Mesenteric fat pad (tissue), 1 donor: ENCODE measurements around the gene ZNF699. TPM values are rescaled to one million over a fixed set of nuclear protein-coding genes. Genes with fewer than 3 reads are reported as not detected.
"Not testable (repeated sequence)": the region's sequence is repeated elsewhere in the genome, so short reads cannot be mapped to it uniquely, and the experiment has no call there.

Experiments used
- DNase-seq: peaks from one replicate; pipeline ENCODE4 v3.0.0-alpha.2; 2020; ENCODE audit warnings: low spot score
- long read RNA-seq: library from polyadenylated mRNA; unstranded; transcript quantifications from one replicate; pipeline ENCODE4 v2.0.0, GENCODE V29; 2020
- total RNA-seq: library from RNA; stranded (reverse); fragmentation: NEBNext Ultra II Directional; extraction: Animal tissue kit (Norgen Biotek cat#: 25700); gene quantifications from one replicate; pipeline ENCODE4 v1.2.1, GENCODE V29; 2021
- donor health status: DM: yes; HTN: yes; CAD: no.

Gene ZNF699
- total RNA-seq: 3.6 TPM
- long read RNA-seq, partial matches to known transcripts: 1 of 1 reads
- long read RNA-seq, other reads (novel, unspliced or antisense): 0 of 1 reads

- peak; percentile 99 for DNase-seq
These were observed at the start of gene ZNF699 for GRCh38 chr19:9309139-9309973. Gene ZNF699 (minus strand): TSS chr19:9309838. CDS start chr19:9305119, 4,719 bp downstream.

- DNase-seq: no peak
These were observed 45.0 kb upstream of the ZNF699 start for GRCh38 chr19:9354651-9355050.

- DNase-seq: no peak
These were observed 43.4 kb upstream of the ZNF699 start for GRCh38 chr19:9353011-9353410.

GRCh38 chr19:9352505-9352904 lies 42.9 kb upstream of the ZNF699 start:
- DNase-seq: no peak

DNA sequence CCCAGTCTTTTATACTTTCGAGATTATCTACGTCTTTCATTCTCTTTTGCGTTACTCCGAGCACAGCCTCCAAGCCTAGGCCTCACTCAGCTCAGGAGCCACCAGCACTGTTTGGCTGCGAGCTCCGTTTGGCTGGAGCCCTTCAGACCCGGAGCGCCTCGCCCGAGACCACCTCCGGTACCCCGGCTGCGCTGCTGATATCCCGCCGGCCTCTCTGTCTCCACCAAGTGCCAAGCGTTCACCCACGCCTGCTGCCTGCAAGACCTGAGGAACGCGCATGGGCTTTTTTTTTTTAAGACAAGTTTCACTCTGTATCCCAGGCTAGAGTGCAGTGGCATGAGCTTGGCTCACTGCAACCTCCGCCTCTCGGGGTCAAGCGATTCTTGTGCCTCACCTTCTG lies 39.0 kb upstream of the ZNF699 start:
- no peak for DNase-seq

- DNase-seq: no peak
These were observed 38.6 kb upstream of the ZNF699 start for GRCh38 chr19:9348253-9348652.

DNA sequence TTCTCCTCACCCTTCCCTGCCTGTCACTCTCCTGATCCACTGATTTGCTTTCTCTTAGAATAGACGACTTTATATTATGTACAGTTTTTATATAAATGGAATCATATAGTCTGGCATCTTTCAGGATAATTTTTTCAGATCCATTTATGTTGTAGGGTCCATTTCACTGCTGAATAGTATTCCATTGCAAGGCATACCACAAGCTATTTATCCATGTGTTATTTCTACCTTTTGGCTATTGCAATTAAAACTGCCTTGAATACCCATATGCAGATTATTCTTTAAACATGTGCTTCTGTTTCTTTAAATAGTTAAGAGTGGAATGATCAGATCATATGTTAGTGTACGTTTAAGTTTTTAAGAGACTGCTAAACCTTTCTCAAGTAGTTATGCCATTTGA lies 35.4 kb upstream of the ZNF699 start:
- no peak for DNase-seq

- no peak for DNase-seq
These were observed 33.1 kb upstream of the ZNF699 start for GRCh38 chr19:9342610-9343304.

DNA sequence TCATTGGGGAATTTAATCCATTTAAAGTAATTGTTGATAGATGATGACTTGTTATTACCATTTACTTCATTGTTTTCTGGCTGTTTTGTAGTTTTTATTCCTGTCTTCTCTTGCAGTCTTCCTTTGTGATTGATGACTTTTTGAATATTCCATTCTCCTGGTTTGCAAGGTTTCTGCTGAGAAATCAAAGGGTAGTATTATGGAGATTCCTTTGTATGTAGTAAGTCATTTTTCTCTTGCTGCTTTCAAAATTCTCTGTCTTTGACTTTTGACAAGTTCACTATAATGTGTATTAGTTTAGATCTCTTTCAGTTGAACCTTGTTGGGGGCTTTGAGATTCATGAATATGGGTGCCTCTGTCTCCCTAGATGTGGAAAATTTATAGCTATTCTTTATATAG lies 20.4 kb upstream of the ZNF699 start:
- DNase-seq: no peak

DNA sequence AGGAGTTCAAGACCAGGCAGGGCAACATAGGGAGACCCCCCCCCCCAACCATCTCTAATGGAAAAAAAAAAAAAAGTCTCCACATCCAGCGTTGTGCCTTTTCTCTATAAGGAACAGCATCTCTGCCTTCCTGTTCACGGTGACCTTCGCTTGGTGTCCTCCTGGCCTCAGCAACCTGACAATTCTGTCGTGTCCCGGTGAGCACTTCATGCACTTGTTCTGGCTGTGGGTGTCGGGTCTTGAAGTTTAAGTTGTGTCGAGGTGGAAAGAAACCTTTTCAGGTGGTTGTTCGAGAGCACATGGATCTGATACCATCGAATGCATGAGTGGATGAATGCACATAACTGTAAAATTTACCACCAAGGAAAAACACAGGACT lies 14.9 kb upstream of the ZNF699 start:
- DNase-seq: no peak

DNA sequence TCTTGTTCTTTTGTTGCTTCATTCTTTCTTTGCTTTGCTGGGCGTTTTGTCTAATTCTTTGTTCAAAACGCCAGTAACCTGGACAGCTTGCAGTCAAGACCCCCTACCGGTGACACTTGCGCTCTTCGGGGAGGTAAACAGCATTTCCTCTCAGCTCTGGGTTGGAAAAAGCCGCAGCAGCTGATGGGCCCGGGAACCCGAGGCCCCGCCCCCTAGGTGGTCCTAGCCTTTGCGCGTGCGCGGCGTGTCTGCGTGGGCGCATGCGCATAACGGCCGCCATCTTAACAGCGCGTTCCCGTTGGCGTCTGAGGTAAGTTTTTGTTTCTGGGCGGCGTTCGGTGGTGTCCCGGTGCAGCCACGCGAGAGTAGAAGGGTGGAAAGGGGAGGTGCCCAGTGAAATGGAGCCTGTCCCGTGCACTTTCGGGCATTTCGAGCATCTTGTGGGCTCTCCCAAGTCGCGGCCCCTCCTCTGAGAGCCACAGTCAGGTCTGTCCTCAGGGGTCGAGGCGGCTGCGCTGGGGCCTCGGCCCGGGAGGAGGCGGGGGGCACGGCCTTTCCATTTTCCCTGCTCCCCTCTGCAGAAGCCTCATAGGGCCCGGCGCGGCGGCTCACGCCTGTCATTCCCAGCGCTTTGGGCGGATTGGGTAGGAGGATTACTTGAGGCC lies 14.4 kb upstream of the ZNF699 start, which contains the start of gene ZNF559:
TSS of gene ZNF559 (plus strand) at position 261 of the 665 bp plus-strand sequence. CDS start 14,371 bp downstream, outside the sequence.
- DNase-seq: peak; percentile 97

- DNase-seq: no peak
These were observed 13.9 kb upstream of the ZNF699 start for GRCh38 chr19:9323557-9323918.

GRCh38 chr19:9322201-9322600 lies 12.6 kb upstream of the ZNF699 start:
- not testable (repeated sequence) for DNase-seq

DNA sequence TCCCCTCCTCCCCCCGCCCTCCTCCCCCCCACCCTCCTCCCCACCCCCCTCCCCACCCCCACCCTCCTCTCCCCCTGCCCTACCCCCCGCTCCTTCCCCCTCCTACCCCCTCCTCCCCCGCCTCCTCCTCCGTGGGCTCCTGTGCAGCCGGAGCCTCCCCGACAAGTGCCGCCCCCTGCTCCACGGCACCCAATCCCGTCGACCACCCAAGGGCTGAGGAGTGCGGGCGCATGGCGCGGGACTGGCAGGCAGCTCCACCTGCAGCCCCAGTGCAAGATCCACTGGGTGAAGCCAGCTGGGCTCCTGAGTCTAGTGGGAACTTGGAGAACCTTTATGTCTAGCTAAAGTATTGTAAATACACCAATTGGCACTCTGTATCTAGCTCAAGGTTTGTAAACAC lies 12.1 kb upstream of the ZNF699 start:
- DNase-seq: not testable (repeated sequence)

DNA sequence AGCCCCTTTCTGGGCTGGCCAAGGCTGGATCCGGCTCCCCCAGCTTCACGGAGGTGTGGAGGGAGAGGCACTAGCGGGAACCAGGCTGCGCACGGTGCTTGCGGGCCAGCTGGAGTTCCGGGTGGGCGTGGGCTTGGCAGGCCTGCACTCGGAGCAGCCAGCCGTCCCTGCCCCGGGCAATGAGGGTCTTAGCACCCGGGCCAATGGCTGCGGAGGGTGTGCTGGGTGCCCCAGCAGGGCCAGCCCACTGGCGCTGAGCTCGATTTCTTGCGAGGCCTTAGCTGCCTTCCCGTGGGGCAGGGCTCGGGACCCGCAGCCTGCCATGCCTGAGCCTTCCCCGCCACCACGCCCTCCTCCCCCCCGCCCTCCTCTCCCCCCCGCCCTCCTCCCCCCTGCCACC lies 11.7 kb upstream of the ZNF699 start:
- no peak for DNase-seq

DNA sequence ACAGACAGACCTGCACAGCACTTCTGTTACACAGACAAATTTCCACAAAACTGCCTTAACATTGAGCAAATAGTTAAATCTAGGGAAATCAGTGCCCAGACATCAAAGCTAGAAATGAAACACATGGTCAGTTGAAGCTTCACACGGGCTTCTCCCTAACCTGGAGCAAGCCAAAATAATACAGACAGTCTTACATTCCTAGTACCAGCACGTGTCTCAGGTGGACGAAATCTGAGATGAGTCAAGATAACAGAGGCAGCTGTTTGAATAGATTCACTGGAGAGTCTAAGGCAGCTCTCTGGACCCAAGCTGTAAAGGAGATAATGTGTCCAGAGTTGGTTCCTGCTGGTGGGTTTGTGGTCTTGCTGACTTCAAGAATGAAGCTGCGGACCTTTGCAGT lies 4.1 kb upstream of the ZNF699 start:
- DNase-seq: no peak

DNA sequence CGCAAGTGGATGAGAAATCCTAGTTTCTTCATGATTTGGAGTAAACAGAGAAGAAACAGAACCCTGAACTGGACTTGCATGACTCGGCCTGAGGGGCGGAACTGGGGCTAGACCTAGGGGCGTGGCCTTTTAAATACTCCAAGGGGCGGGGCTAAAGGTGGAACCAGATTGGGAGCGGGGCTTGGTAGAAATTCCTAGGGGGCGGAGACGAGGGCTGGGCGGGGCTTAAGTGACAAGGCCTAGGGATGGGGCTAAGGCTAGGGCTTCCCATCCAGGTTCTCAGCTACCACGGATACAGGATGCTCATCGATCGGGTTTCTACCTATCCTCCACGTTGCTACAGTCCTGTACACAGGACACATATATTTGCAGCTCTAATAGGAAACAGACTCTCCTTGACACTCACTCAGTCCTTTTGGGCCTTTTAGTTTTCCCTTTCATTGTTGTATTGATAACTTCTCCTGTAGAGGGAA lies 372 bp upstream of the ZNF699 start:
- DNase-seq: peak; percentile 93

GRCh38 chr19:9308091-9308770 lies 1.4 kb downstream of the ZNF699 start:
- no peak for DNase-seq

DNA sequence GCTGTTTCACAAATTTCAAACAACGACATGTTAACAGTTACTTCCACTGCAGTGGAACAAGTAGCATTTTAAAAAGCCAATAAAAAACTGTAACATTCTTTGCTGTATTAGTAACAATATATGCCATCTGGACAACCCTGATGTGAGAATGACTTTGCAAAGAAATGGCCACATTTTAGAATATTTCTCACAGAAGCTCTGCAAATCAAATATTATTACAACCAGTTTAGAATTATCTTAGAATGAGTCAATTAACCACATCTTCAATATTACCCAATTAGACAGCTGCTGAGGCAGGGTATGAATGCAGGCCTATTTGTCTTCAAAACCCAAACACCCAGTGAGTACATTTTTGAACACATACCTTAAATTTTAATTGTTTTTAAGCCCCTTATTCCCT lies 3.2 kb downstream of the ZNF699 start:
- DNase-seq: no peak

DNA sequence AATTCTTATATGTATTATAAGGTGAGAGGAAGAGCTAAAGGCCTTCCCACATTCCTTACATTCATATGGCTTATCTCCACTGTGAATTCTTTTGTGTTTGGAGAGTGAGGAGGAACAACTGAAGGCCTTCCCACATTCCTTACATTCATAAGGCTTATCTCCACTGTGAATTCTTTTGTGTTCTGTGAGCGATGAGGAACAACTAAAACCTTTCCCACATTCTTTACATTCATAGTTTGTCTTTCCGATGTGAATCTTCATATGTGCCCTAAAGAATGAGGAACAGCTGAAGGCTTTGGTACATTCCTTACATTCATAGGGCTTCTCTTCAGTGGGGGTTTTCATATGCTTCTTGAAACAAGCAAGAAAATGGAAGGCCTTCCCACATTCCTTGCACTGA lies 13.3 kb downstream of the ZNF699 start:
- DNase-seq: no peak

- DNase-seq: no peak
These were observed 14.2 kb downstream of the ZNF699 start for GRCh38 chr19:9295411-9295849.
